Measurements from ENCODE around the gene UBE2Z. TPM values are rescaled to one million over a fixed set of nuclear protein-coding genes. Genes with fewer than 3 reads are reported as not detected.

Gene UBE2Z
- total and polyA plus RNA-seq, 2 of the 4 experiments (the other 2 are of a cell fraction) = 68.5 to 126 TPM

GRCh38 chr17:48970865-48971687, 62.9 kb downstream of the UBE2Z start:
- Histone ChIP-seq H3K4ac (ENCODE audit: low read depth, low read length) (peak overlapping the region; percentile 98), H2BK120ac (ENCODE audit: low read depth, low read length) (peak overlapping the region; percentile 99), H2AK5ac (ENCODE audit: low read depth, low read length) (peak overlapping the region; percentile 99), H3K9me3 (ENCODE audit: control insufficient read depth, insufficient read depth, low read length) (no peaks in the 10 kb centered on the region), H4K20me1 (ENCODE audit: insufficient read depth, low read length) (no peaks in the 10 kb centered on the region), H3K14ac (replicated peaks; ENCODE audit: low read depth, low read length) (peak overlapping the region; percentile 96), H3K18ac (ENCODE audit: low read depth, low read length) (peak overlapping the region; percentile 44), H3K9me1 (ENCODE audit: insufficient read depth, low read length) (peaks cover 19% of the 10 kb centered on the region), H2AK9ac (replicated peaks; ENCODE audit: low read depth, low read length, poor library complexity) (peak overlapping the region; percentile 78), H2BK15ac (ENCODE audit: low read depth, low read length) (peak overlapping the region; percentile 84; the same call in 2 of the 3 replicates), H3K56ac (ENCODE audit: extremely low read depth, insufficient read depth, low read length) (peak overlapping the region; percentile 70; the same call in 1 of the 2 replicates), H4K91ac (ENCODE audit: insufficient read depth, low read depth, low read length) (peak overlapping the region; percentile 98), H4K5ac (ENCODE audit: low read depth, low read length) (peak overlapping the region; percentile 41), H3K23ac (ENCODE audit: low read depth, low read length) (peak overlapping the region; percentile 73), H3K36me3 (ENCODE audit: control insufficient read depth, insufficient read depth, low read length) (no peaks in the 10 kb centered on the region), H2BK5ac (ENCODE audit: low read depth, low read length, poor library complexity, severe bottlenecking) (peak overlapping the region; percentile 89), H4K8ac (ENCODE audit: low read depth in 2 of 2, low read length in 2 of 2) (peak overlapping the region; percentile 65 to 86; a peak in 3 of 4 replicates), H3K27me3 (ENCODE audit: control insufficient read depth, insufficient read depth, low read length) (no peaks in the 10 kb centered on the region), H3K79me1 (ENCODE audit: low read depth in 1 of 2, low read length in 2 of 2) (peaks cover 3 to 11% of the 10 kb centered on the region in 2 experiments; a peak in 2 of 4 replicates), H3K9ac (ENCODE audit: low read depth, low read length) (no peak overlapping the region), H3K4me3 (ENCODE audit: insufficient read depth, low read depth, low read length) (no peak overlapping the region), H3K27ac (ENCODE audit: insufficient read depth, low read length) (peak overlapping the region; percentile 80), H2AFZ (replicated peaks; ENCODE audit: low read length, poor library complexity) (peak overlapping the region; percentile 85), H3K4me1 (ENCODE audit: control insufficient read depth, insufficient read depth, low read length) (peaks cover 22% of the 10 kb centered on the region), H2BK20ac (ENCODE audit: low read depth, low read length) (peak overlapping the region; percentile 97), H3K4me2 (ENCODE audit: low read depth, low read length) (no peak overlapping the region)
- DNase-seq = no peak
- 94% methylated on average over 5 of the region's 12 CpGs; no CpG with 5 or more reads in 1 of the 2 experiments for WGBS, 2 experiments (ENCODE audit: extremely low coverage in 2 of 2, insufficient read length in 1 of 2)
- CTCF ChIA-PET = no interaction called here
- in situ Hi-C loops (cut with MboI; ENCODE audit: low sequenced_read_pairs) (no loop called here), dilution Hi-C loops (cut with HindIII; ENCODE audit: low sequenced_read_pairs, unreplicated experiment) (no loop called here), intact Hi-C loops (cut with micrococcal nuclease) (no loop called here)
- POLR2A ChIA-PET (ENCODE audit: unreplicated experiment) = no interaction called here
- no peak for TF ChIP-seq POLR2A (IDR thresholded peaks at IDR 0.05; ENCODE audit: low read depth, low read length)
- TF ChIP-seq NFE2L2 (IDR thresholded peaks at IDR 0.05; ENCODE audit: low read depth, low read length) = no peak
- no peak for TF ChIP-seq RFX5 (IDR thresholded peaks at IDR 0.05; ENCODE audit: low read depth, low read length)
- TF ChIP-seq BHLHE40 (IDR thresholded peaks at IDR 0.05; ENCODE audit: low read depth, low read length) = no peak
- no TSS peak for BruUV-seq (replicated peaks)
- no peak for ATAC-seq (ENCODE audit: low read depth)

All from IMR-90 (cell line).